Transverse colon (tissue), 4 donors: ENCODE data around the gene FNBP1.

Experiments
- CTCF ChIP-seq, 5 experiments: fragments of 200-600 bp in 3 of 5; fragments of 450-650 bp in 2 of 5; sonication (generic) in 3 of 5; IDR thresholded peaks; 1 replicate in 2 of 5; 2 replicates in 3 of 5; pipeline ENCODE4 v1.5.1; 2016 to 2017; ENCODE audit warnings: antibody characterized with exemption in 5 of 5, inconsistent platforms in 3 of 5, mild to moderate bottlenecking in 2 of 5, moderate library complexity in 1 of 5
- POLR2A ChIP-seq: fragments of 450-650 bp; IDR thresholded peaks from one replicate; pipeline ENCODE4 v1.6.1; 2016; ENCODE audit warnings: antibody characterized with exemption, mild to moderate bottlenecking, moderate library complexity
- POLR2AphosphoS5 ChIP-seq, 3 donors: sonication (generic); formaldehyde crosslinking; IDR thresholded peaks; one replicate each; pipeline ENCODE4 v1.6.1; 2016; ENCODE audit warnings: antibody characterized with exemption in 3 of 3

- TF ChIP-seq CTCF (IDR thresholded peaks at IDR 0.05) (no peak), POLR2A (peak; percentile 63), POLR2AphosphoS5 (IDR thresholded peaks at IDR 0.05) (peak; percentile 58 to 82 (median 72))
Measured at GRCh38 chr9:129884220-129885017, 158.6 kb downstream of the FNBP1 start.
